ENCODE measurements around the gene FGFRL1.
"Not testable (repeated sequence)": the region's sequence is repeated elsewhere in the genome, so short reads cannot be mapped to it uniquely, and the experiment has no call there.

DNA sequence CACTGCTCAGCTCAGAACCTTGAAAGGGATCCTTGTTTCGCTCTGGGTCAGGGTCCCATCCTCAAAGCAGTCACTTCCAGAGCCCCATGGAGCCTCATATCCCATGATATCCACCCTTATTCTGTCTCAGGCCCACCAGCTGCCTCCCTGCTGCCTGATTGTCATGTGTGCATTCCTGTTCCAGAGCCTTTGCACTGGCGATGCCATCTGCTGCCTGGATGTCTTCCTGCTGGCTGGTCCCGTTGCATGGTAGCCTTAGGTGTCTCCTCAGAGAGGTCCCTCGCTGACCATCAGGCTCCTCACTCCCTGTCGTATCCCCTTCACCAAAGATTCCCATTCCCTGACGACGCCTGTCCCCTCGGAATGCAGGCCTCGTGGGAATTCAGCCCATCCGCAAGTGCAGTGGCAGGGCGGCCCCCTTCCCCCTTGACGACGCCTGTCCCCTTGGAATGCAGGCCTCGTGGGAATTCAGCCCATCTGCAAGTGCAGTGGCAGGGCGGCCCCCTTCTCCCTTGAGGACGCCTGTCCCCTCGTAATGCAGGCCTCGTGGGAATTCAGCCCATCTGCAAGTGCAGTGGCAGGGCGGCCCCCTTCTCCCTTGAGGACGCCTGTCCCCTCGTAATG, 12.1 kb upstream of the FGFRL1 start:
- TF ChIP-seq, protein P1, sequence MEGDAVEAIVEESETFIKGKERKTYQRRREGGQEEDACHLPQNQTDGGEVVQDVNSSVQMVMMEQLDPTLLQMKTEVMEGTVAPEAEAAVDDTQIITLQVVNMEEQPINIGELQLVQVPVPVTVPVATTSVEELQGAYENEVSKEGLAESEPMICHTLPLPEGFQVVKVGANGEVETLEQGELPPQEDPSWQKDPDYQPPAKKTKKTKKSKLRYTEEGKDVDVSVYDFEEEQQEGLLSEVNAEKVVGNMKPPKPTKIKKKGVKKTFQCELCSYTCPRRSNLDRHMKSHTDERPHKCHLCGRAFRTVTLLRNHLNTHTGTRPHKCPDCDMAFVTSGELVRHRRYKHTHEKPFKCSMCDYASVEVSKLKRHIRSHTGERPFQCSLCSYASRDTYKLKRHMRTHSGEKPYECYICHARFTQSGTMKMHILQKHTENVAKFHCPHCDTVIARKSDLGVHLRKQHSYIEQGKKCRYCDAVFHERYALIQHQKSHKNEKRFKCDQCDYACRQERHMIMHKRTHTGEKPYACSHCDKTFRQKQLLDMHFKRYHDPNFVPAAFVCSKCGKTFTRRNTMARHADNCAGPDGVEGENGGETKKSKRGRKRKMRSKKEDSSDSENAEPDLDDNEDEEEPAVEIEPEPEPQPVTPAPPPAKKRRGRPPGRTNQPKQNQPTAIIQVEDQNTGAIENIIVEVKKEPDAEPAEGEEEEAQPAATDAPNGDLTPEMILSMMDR (IDR thresholded peaks at IDR 0.05) = not testable (repeated sequence)
- TF ChIP-seq POLR2A (IDR thresholded peaks at IDR 0.05) = not testable (repeated sequence)

All from testis (tissue), 2 donors.